ENCODE measurements around the gene SASH3. TPM values are rescaled to one million over a fixed set of nuclear protein-coding genes. Genes with fewer than 3 reads are reported as not detected.

SASH3 gene
- total and polyA plus RNA-seq, 5 experiments from 2014 or later, result 100 to 187 (median 154) TPM

Other genes starting within 250 kb of the SASH3 start
- gene OCRL, start 239.7 kb upstream of the SASH3 start, total RNA-seq, result 1 to 10 TPM; 3.1 to 3.4 TPM
- gene OCRL, start 239.7 kb upstream of the SASH3 start, polyA plus RNA-seq, result under 1 TPM; 0.48 to 0.57 (median 0.50) TPM
- gene APLN, start 125.0 kb upstream of the SASH3 start, total RNA-seq, result not detected
- not detected for gene APLN, start 125.0 kb upstream of the SASH3 start, polyA plus RNA-seq
- gene XPNPEP2, start 41.0 kb upstream of the SASH3 start, total RNA-seq, result not detected
- under 1 TPM in 2 of 3 donors, not detected in 1; 0.13 to 0.47 TPM for gene XPNPEP2, start 41.0 kb upstream of the SASH3 start, polyA plus RNA-seq
- 10 to 100 TPM in 1 of 2 experiments, 1 to 10 TPM in 1; 9.6 to 12.3 TPM for gene ZDHHC9, start 63.9 kb downstream of the SASH3 start, total RNA-seq
- gene ZDHHC9, start 63.9 kb downstream of the SASH3 start, polyA plus RNA-seq, result 1 to 10 TPM; 4.1 to 7.5 (median 5.8) TPM
- gene UTP14A, start 126.2 kb downstream of the SASH3 start, total RNA-seq, result 10 to 100 TPM; 20.6 to 22.1 TPM
- gene UTP14A, start 126.2 kb downstream of the SASH3 start, polyA plus RNA-seq, result 10 to 100 TPM in 1 of 3 donors, 1 to 10 TPM in 2; 7.3 to 17.0 (median 7.4) TPM
- 1 to 10 TPM; 8.3 to 9.6 TPM for gene BCORL1, start 202.7 kb downstream of the SASH3 start, total RNA-seq
- 1 to 10 TPM; 1.0 to 1.8 (median 1.1) TPM for gene BCORL1, start 202.7 kb downstream of the SASH3 start, polyA plus RNA-seq